ENCODE data around the gene ANKRD34A. TPM values are rescaled to one million over a fixed set of nuclear protein-coding genes. Genes with fewer than 3 reads are reported as not detected.

Gene ANKRD34A
- total and polyA plus RNA-seq, 2 experiments from 2014 or later = 0.16 to 0.35 TPM

GRCh38 chr1:145956361-145956760 lies 8.0 kb downstream of the ANKRD34A start (continued):
- TF ChIP-seq REST (IDR thresholded peaks at IDR 0.05; ENCODE audit: unreplicated experiment) = no peak

GRCh38 chr1:145955436-145955835 lies 8.9 kb downstream of the ANKRD34A start:
- Mint-ChIP-seq H3K27ac (no peak overlapping the region), H3K36me3 (ENCODE audit: low read depth) (no peaks in the 10 kb centered on the region; the same call in 2 of the 3 replicates), H3K27me3 (ENCODE audit: insufficient read depth, low read depth, poor library complexity) (peaks cover 37% of the 10 kb centered on the region), H3K4me3 (no peak overlapping the region), H3K9me3 (no peaks in the 10 kb centered on the region; the same call in 2 of the 3 replicates), H3K4me1 (peaks cover 19% of the 10 kb centered on the region)
- Histone ChIP-seq H3K27ac (ENCODE audit: low read depth) (no peak overlapping the region), H3K4me2 (no peak overlapping the region), H3K36me3 (ENCODE audit: insufficient read depth) (no peaks in the 10 kb centered on the region), H3K27me3 (ENCODE audit: insufficient read depth) (peaks cover 65% of the 10 kb centered on the region), H3K9me2 (ENCODE audit: insufficient read depth) (no peaks in the 10 kb centered on the region), H3K4me1 (ENCODE audit: insufficient read depth) (peaks cover 11% of the 10 kb centered on the region), H3F3A (replicated peaks; ENCODE audit: low read depth) (no peaks in the 10 kb centered on the region; the same call in 1 of the 2 replicates), H4K20me1 (replicated peaks; ENCODE audit: insufficient read depth) (no peaks in the 10 kb centered on the region), H3K79me2 (replicated peaks; ENCODE audit: insufficient read depth) (no peaks in the 10 kb centered on the region), H2AFZ (no peak overlapping the region), H3K4me3 (no peak overlapping the region)
- no peak for TF ChIP-seq ZNF462 (CRISPR knock-in tag; IDR thresholded peaks at IDR 0.05)
- no peak for TF ChIP-seq ETS1 (IDR thresholded peaks at IDR 0.05)
- no peak for TF ChIP-seq POLR2AphosphoS5 (IDR thresholded peaks at IDR 0.05; ENCODE audit: low read depth)
- no peak for TF ChIP-seq EZH2 (IDR thresholded peaks at IDR 0.05; ENCODE audit: low read depth, unreplicated experiment)
- TF ChIP-seq ZNF114 (CRISPR knock-in tag; IDR thresholded peaks at IDR 0.05) = no peak
- TF ChIP-seq NANOG (IDR thresholded peaks at IDR 0.05; ENCODE audit: borderline replicate concordance) = no peak
- TF ChIP-seq REST (IDR thresholded peaks at IDR 0.05; ENCODE audit: unreplicated experiment) = no peak
- DNase-seq (ENCODE audit: low spot score) (no peak), ATAC-seq (no peak)
